Neural cell (in vitro differentiated cells): ENCODE results near the gene TEAD4. TPM values are rescaled to one million over a fixed set of nuclear protein-coding genes. Genes with fewer than 3 reads are reported as not detected.

ENCODE experiments used
- H2AFZ ChIP-seq: fragments of 200-600, 300-800 bp; sonication (generic), shearing (Covaris generic); 2 replicates; pipeline ENCODE4 v1.6.0; 2014; ENCODE audit warnings: low read depth, mild to moderate bottlenecking, antibody characterized with exemption, low read length, moderate library complexity
- H3F3A ChIP-seq: fragments of 200-600 bp; shearing (Covaris generic); 2 replicates; pipeline ENCODE4 v1.6.1; 2016; ENCODE audit warnings: mild to moderate bottlenecking, moderate library complexity, mixed read lengths, antibody characterized with exemption, low read length; ENCODE audit not compliant: insufficient read depth, poor library complexity, severe bottlenecking
- H3K27ac ChIP-seq: fragments of 200-600, 300-800 bp; sonication (generic), shearing (Covaris generic); 2 replicates; pipeline ENCODE4 v1.5.1; 2014; ENCODE audit warnings: mild to moderate bottlenecking, low read length, moderate library complexity
- H3K27me3 ChIP-seq: fragments of 300-800, 200-600 bp; sonication (generic), shearing (Covaris generic); 2 replicates; pipeline ENCODE4 v1.6.0; 2014; ENCODE audit warnings: mild to moderate bottlenecking, low read depth, low read length, moderate library complexity; ENCODE audit not compliant: insufficient read depth
- H3K36me3 ChIP-seq: fragments of 300-800, 200-600 bp; sonication (generic), shearing (Covaris generic); 2 replicates; pipeline ENCODE4 v1.5.1; 2014; ENCODE audit warnings: mild to moderate bottlenecking, antibody characterized with exemption, low read length, moderate library complexity; ENCODE audit not compliant: insufficient read depth
- H3K4me2 ChIP-seq: fragments of 300-800, 200-600 bp; sonication (generic), shearing (Covaris generic); 2 replicates; pipeline ENCODE4 v1.6.0; 2014; ENCODE audit warnings: mild to moderate bottlenecking, low read length
- H3K4me3 ChIP-seq: fragments of 300-800, 200-600 bp; sonication (generic), shearing (Covaris generic); 2 replicates; pipeline ENCODE4 v1.5.1; 2014; ENCODE audit warnings: mild to moderate bottlenecking, low read length, moderate library complexity
- H3K79me2 ChIP-seq: fragments of 200-600 bp; shearing (Covaris generic); replicated peaks from 2 replicates; pipeline ENCODE4 v1.6.0; 2014; ENCODE audit warnings: mild to moderate bottlenecking, low read length, moderate library complexity; ENCODE audit not compliant: insufficient read depth
- H3K9ac ChIP-seq: fragments of 300-800, 200-600 bp; sonication (generic), shearing (Covaris generic); 2 replicates; pipeline ENCODE4 v1.6.1; 2016; ENCODE audit warnings: mild to moderate bottlenecking, low read length, mixed read lengths
- H3K9me2 ChIP-seq: fragments of 200-600 bp; shearing (Covaris generic); 2 replicates; pipeline ENCODE4 v1.6.1; 2016; ENCODE audit warnings: mild to moderate bottlenecking, low read length, mixed read lengths; ENCODE audit not compliant: insufficient read depth
- H3K9me3 ChIP-seq: fragments of 200-600, 300-800 bp; sonication (generic), shearing (Covaris generic); 2 replicates; pipeline ENCODE4 v1.6.1; 2016; ENCODE audit warnings: mild to moderate bottlenecking, mixed run types, low read length, moderate library complexity, mixed read lengths
- H4K20me1 ChIP-seq: fragments of 200-600 bp; shearing (Covaris generic); 2 replicates; pipeline ENCODE4 v1.6.1; 2016; ENCODE audit warnings: mild to moderate bottlenecking, mixed run types; ENCODE audit not compliant: insufficient read depth
- EP300 ChIP-seq: fragments of 450-650 bp; conservative IDR thresholded peaks from 2 replicates; pipeline ENCODE4 v1.6.1; 2014; ENCODE audit warnings: antibody characterized with exemption, mild to moderate bottlenecking, moderate library complexity; ENCODE audit not compliant: poor library complexity, severe bottlenecking
- EZH2 ChIP-seq: fragments of 200-600, 300-800 bp; shearing (Covaris generic), sonication (generic); IDR thresholded peaks from 2 replicates; pipeline ENCODE4 v1.6.1; 2014; ENCODE audit warnings: antibody characterized with exemption, low read length, borderline replicate concordance, mild to moderate bottlenecking; ENCODE audit not compliant: insufficient read depth, poor library complexity, severe bottlenecking
- MXI1 ChIP-seq: fragments of 450-650 bp; conservative IDR thresholded peaks from 2 replicates; pipeline ENCODE4 v1.6.1; 2014; ENCODE audit warnings: antibody characterized with exemption, mild to moderate bottlenecking; ENCODE audit not compliant: poor library complexity, severe bottlenecking
- POLR2AphosphoS5 ChIP-seq: IDR thresholded peaks from 2 replicates; pipeline ENCODE4 v1.6.1; 2012
- RAD21 ChIP-seq: fragments of 450-650 bp; conservative IDR thresholded peaks from 2 replicates; pipeline ENCODE4 v1.6.1; 2014; ENCODE audit warnings: antibody characterized with exemption, mild to moderate bottlenecking, moderate library complexity
- SMC3 ChIP-seq: fragments of 450-650 bp; conservative IDR thresholded peaks from 2 replicates; pipeline ENCODE4 v1.6.1; 2014; ENCODE audit warnings: antibody characterized with exemption, mild to moderate bottlenecking, moderate library complexity; ENCODE audit not compliant: poor library complexity
- TAF1 ChIP-seq: IDR thresholded peaks from 2 replicates; pipeline ENCODE4 v1.6.1; 2012; ENCODE audit warnings: low read depth
- polyA plus RNA-seq: library from polyadenylated mRNA; depleted of rRNA; stranded (reverse); fragments of >200 nt; gene quantifications from 2 replicates; pipeline ENCODE4 v1.2.3, GENCODE V29; 2014
- TF ChIP-seq, protein P1 (sequence below): IDR thresholded peaks from 2 replicates; pipeline ENCODE4 v1.6.1; 2012; ENCODE audit warnings: borderline replicate concordance
- TF ChIP-seq, protein P2 (sequence below): fragments of 450-650 bp; IDR thresholded peaks from 2 replicates; pipeline ENCODE4 v1.5.1; 2014; ENCODE audit warnings: antibody characterized with exemption, mild to moderate bottlenecking, moderate library complexity; ENCODE audit not compliant: poor library complexity, severe bottlenecking

Gene TEAD4
- polyA plus RNA-seq, 1 donor from 2014 or later: 1.6 TPM

DNA sequence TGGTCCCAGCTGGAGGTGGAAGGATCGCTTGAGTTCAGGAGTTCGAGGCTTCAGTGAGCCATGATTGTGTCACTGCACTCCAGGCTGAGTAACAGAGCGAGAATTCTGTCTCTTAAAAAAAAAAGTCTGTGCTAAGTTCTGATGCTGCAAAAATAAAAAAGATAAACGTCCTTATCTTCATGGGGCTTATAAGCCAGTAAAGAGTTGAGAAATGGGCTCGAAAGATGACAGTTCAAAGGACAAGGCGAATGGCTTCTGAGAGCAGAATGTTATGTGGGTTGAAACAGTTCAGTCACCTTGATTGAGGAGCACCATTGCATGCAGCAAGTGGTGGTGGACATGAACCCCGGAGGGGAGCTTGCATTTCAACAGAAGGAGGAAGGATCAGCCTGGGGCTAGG lies 122.7 kb downstream of the TEAD4 start:
- TF ChIP-seq TAF1: no peak
- TF ChIP-seq POLR2AphosphoS5: no peak
- no peak for TF ChIP-seq EP300
- no peak for TF ChIP-seq RAD21
- no peak for TF ChIP-seq SMC3
- no peak for TF ChIP-seq MXI1
- TF ChIP-seq, protein P1, sequence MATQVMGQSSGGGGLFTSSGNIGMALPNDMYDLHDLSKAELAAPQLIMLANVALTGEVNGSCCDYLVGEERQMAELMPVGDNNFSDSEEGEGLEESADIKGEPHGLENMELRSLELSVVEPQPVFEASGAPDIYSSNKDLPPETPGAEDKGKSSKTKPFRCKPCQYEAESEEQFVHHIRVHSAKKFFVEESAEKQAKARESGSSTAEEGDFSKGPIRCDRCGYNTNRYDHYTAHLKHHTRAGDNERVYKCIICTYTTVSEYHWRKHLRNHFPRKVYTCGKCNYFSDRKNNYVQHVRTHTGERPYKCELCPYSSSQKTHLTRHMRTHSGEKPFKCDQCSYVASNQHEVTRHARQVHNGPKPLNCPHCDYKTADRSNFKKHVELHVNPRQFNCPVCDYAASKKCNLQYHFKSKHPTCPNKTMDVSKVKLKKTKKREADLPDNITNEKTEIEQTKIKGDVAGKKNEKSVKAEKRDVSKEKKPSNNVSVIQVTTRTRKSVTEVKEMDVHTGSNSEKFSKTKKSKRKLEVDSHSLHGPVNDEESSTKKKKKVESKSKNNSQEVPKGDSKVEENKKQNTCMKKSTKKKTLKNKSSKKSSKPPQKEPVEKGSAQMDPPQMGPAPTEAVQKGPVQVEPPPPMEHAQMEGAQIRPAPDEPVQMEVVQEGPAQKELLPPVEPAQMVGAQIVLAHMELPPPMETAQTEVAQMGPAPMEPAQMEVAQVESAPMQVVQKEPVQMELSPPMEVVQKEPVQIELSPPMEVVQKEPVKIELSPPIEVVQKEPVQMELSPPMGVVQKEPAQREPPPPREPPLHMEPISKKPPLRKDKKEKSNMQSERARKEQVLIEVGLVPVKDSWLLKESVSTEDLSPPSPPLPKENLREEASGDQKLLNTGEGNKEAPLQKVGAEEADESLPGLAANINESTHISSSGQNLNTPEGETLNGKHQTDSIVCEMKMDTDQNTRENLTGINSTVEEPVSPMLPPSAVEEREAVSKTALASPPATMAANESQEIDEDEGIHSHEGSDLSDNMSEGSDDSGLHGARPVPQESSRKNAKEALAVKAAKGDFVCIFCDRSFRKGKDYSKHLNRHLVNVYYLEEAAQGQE: no peak
- TF ChIP-seq, protein P2, sequence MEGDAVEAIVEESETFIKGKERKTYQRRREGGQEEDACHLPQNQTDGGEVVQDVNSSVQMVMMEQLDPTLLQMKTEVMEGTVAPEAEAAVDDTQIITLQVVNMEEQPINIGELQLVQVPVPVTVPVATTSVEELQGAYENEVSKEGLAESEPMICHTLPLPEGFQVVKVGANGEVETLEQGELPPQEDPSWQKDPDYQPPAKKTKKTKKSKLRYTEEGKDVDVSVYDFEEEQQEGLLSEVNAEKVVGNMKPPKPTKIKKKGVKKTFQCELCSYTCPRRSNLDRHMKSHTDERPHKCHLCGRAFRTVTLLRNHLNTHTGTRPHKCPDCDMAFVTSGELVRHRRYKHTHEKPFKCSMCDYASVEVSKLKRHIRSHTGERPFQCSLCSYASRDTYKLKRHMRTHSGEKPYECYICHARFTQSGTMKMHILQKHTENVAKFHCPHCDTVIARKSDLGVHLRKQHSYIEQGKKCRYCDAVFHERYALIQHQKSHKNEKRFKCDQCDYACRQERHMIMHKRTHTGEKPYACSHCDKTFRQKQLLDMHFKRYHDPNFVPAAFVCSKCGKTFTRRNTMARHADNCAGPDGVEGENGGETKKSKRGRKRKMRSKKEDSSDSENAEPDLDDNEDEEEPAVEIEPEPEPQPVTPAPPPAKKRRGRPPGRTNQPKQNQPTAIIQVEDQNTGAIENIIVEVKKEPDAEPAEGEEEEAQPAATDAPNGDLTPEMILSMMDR: no peak
- no peak for TF ChIP-seq EZH2
- no peaks in the 10 kb centered on the region for H3K27me3 ChIP-seq
- no peaks in the 10 kb centered on the region for H4K20me1 ChIP-seq
- H3K79me2 ChIP-seq: no peaks in the 10 kb centered on the region
- no peak overlapping the region for H3K4me2 ChIP-seq
- H3K36me3 ChIP-seq: no peaks in the 10 kb centered on the region
- no peaks in the 10 kb centered on the region for H3F3A ChIP-seq
- no peaks in the 10 kb centered on the region for H3K9me3 ChIP-seq
- no peak overlapping the region for H3K9ac ChIP-seq
- H3K4me3 ChIP-seq: no peak overlapping the region
- H3K27ac ChIP-seq: no peak overlapping the region
- no peaks in the 10 kb centered on the region for H3K9me2 ChIP-seq
- H2AFZ ChIP-seq: no peak overlapping the region

DNA sequence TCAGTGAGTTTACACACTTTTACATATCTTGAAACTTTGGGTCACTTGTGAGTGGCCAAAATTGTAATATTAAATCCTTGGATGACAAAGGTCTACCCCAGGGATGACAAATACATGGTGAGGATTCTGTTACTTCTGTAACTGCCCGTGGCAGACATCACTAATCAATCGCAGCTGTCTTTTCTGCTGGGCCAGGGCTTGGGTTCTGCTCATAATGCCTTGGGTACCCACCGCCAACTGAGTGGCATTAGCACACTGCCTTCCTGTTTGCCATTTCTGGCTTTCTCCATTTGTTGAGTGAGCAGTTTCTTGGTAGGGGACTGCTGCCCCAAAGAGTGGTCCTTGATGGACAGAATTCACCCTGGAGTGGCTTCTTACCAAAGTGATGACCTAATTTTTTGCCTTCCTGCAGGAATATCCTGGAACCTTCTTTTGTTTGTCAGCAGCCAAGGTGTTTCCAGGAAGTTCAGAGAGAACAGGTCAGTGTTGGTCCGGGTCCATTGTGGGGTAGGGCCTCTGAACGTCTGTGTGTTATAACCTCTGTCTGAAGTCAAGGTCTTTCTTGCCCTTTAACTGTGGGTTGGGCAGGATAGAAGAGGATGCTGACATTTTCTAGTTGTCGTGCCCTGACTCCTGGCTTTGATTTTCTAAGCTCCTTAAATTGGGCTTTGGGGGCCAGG lies 124.2 kb downstream of the TEAD4 start:
- Histone ChIP-seq H3K9me2 (no peaks in the 10 kb centered on the region), H3K4me2 (no peak overlapping the region), H3K27me3 (no peaks in the 10 kb centered on the region), H4K20me1 (no peaks in the 10 kb centered on the region), H3K9ac (no peak overlapping the region), H3F3A (no peaks in the 10 kb centered on the region), H3K79me2 (no peaks in the 10 kb centered on the region), H3K27ac (no peak overlapping the region), H3K4me3 (no peak overlapping the region), H2AFZ (no peak overlapping the region), H3K36me3 (no peaks in the 10 kb centered on the region), H3K9me3 (no peaks in the 10 kb centered on the region)
- TF ChIP-seq, protein P1: no peak
- TF ChIP-seq TAF1 (no peak), EZH2 (no peak), SMC3 (no peak), RAD21 (no peak), MXI1 (no peak), EP300 (no peak), POLR2AphosphoS5 (no peak)
- TF ChIP-seq, protein P2: no peak
